NCI-H524 (cell line): ENCODE results near the gene CERS5.

Experiments used
- DNase-seq, 2 experiments: peaks; one replicate each; lab custom pipeline; 2025; lab: John Stamatoyannopoulos, UW

CERS5 gene, protein sequence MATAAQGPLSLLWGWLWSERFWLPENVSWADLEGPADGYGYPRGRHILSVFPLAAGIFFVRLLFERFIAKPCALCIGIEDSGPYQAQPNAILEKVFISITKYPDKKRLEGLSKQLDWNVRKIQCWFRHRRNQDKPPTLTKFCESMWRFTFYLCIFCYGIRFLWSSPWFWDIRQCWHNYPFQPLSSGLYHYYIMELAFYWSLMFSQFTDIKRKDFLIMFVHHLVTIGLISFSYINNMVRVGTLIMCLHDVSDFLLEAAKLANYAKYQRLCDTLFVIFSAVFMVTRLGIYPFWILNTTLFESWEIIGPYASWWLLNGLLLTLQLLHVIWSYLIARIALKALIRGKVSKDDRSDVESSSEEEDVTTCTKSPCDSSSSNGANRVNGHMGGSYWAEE

DNA sequence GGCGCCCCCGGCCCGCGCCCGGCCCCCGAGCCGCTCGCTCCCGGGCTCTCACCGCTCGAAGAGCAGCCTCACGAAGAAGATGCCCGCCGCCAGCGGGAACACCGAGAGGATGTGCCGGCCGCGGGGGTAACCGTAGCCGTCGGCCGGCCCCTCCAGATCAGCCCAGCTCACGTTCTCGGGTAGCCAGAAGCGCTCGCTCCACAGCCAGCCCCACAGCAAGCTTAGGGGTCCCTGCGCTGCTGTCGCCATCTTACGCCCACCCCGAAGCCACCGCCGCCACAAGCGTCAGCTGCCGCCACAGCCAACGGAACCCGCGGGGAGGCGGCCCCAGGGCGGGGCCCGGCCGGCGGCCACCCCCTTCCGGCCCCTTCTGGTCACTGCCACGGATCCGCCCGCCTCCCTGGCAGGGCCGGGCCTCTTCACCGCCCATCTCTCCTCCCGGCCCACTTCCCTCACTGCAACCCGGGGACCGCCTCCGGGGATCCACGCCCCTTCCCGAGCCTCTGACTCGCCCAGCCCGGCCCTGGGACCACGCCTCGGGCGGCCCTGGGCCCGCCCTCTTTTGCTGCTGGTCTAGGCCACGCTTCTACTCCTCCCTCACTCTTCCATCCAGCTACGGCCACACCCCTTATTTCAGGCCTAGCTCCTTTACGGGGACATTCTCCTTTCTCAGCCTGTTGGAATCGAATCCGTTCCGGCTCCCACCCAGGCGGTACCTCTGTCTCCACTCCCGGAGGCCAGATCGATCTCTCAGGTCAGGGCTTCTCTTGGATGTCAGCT, at the start of gene CERS5:
Gene CERS5, minus strand, starts transcription at position 321 of the 780 bp plus-strand sequence. Its CDS starts 72 bp downstream, at position 249.
- DNase-seq: peak; percentile 93 to 97

DNA sequence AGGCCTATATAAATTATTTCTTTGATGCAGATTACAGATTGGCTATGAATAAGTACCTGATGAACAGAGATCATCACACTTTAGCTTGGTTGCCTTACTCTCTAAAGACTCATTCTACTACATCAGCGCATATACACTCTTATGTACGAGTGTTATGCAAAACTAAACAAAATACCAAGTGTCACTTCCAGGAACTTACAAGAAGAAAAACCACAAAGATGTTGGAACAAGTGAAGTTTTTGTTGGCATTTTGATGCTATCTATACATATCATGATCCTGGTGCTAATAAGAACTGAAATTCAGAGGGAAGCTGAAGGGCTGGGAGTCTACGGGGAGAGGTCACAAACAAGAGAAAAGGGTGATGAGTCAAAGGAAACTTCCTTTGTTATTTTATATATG, 47.9 kb upstream of the CERS5 start:
- DNase-seq: no peak

DNA sequence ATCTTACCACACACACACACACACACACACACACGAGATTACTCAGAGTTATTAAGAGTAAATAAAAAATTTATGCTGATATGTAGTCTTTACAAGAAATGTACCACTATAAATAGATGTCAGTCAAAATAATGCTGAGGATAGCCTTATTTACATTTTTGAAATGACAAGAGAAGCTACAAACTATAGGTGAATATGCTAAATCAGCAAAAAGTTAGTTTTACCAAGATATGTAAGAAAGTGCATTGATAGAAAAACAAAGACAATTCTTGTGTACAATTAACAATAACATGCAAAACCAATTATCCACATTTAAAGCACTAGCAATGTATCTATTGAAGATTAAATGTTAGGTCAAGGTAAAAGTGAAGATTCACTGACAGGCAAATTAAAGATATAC, 46.8 kb upstream of the CERS5 start:
- no peak for DNase-seq

DNA sequence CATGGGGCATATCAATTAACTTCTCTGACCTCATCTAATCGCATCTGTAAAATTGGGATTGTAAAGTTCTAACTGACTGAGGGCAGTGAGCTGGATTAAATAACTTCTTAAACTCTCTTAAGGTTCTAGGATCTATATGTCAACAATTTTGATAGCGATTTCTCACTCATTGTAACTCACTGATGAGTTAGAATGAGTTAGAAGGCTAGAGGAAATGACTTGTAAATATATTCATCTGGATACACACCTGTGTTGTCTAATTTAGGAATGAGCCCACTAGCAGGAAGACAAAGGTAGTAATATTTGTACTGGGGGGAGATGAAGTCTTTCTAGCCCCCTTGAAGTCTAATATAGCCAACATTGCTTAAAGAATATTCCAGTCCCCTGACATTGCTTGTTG, 46.3 kb upstream of the CERS5 start:
- no peak for DNase-seq

DNA sequence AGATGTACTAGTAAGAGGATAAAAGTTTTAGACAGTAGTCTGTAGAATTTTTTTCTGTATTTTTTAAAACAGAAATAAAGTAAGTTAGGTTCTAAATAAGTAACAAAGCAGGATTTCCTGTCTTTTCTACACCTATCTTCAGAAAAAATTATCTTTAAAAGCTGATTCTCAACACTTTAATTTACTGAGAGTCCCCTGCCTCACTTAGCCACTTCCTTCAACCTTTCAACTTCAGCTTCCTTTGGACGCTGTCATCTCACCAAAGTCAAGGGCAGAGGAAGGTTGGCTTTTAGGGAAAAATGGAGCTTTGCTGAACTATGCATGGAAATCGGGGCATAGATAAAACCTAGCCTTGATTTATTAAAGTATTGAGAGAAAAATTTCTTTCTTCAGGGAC, 44.9 kb upstream of the CERS5 start:
- no peak for DNase-seq

DNA sequence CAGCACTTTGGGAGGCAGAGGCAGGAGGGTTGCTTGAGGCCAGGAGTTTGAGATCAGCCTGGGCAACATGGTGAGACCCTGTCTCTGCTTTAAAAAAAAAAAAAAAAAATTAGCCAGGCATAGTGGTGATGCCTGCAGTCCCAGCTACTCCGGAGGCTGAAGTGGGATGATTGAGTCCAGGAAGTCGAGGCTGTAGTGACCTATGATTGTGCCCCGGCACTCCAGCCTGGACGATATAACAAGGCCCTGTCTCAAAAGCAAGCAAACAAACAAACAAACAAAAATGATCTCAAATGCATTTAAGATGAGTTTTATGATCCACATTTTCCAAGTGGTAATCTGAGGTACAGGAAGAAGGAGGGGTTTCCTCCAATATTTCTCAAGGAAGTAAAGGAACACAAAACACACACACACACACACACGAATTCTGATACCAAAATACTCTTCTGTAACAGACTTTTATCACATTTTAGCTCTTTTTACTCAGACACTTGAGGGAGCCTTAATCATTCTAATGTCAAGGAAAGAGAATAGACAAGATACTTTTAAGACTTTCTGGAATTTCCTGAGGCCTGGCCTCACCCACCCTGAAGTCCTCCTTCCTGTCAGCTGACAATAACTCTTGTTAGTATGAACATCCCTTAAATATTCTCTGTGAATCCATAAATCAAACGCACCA, 44.4 kb upstream of the CERS5 start:
- DNase-seq: no peak

DNA sequence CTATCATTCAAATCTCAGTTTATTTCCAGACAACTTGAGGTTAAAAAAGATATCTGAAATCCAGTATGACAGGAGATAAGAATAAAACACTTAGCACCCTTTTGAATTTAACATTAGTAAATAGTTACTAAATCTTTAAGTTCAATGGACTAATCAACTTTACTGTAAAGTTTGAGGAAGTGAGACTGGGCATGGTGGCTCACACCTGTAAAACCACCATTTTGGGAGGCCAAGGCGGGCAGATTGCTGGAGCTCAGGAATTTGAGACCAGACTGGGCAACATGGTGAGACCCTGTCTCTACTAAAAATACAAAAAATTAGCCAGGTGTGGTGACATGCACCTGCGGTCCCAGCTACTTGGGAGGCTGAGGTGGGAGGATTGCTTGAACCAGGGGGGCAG, 40.3 kb upstream of the CERS5 start:
- no peak for DNase-seq

DNA sequence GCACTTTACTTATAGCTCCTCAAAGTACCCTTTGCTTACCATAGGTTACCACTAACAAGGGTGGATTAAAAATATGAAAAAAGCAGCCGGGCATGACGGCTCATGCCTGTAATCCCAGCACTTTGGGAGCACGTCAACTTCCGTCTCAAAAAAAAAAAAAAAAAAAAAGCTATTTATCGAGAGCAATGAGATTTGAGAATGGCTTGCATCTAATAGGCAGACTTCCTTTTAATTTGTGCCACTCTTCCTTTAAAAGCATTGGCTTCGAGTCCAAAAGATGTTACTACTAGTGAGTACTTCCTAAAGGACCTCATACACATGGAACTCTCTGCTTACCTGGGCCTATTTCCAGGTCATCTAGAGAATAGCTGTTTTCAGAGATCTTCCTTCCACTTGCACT, 38.5 kb upstream of the CERS5 start:
- DNase-seq: peak in 1 of 2 experiments; percentile 17

DNA sequence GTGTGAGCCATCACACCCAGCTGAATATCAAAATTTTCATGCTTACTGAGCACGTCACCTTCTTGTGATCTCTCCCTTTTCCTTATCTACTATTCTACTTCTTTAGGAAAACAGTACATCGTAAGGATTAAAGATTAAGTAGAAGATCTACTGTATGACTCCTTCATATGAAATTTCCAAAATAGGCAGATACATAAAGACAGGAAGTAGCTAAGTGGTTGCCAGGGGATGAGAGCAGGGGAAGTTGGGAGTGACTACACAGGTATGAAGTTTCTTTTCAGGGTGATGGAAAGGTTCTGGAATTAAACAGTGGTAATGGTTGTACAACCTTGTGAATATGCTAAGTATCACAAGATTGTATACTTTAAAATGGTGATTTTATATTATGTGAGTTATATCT, 36.5 kb upstream of the CERS5 start:
- DNase-seq: no peak

DNA sequence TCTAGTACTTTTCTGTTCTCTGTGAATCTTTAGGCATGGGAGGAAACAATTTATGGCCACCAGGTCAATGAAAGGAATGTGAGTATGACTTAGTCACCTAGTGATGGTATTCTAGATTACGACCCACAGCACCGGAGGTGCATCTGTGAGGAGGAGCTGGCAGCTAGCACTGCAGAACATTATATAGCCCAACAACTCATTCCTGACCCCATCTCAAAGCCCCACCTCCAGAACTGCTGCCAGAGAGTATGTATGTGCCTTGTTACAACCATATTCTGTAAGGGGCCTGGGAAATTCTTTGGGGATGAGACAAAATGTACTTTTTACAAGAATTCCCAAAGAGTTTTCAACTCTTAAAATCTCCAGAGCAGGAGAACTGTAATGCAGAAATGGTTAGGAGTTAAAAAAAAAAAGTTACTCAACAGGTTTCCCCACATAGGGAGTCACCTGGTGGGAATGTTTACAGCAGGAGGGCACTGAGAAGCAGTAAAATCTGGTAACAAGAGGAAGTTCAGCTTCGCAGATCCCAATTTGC, 34.9 kb upstream of the CERS5 start:
- DNase-seq: no peak

DNA sequence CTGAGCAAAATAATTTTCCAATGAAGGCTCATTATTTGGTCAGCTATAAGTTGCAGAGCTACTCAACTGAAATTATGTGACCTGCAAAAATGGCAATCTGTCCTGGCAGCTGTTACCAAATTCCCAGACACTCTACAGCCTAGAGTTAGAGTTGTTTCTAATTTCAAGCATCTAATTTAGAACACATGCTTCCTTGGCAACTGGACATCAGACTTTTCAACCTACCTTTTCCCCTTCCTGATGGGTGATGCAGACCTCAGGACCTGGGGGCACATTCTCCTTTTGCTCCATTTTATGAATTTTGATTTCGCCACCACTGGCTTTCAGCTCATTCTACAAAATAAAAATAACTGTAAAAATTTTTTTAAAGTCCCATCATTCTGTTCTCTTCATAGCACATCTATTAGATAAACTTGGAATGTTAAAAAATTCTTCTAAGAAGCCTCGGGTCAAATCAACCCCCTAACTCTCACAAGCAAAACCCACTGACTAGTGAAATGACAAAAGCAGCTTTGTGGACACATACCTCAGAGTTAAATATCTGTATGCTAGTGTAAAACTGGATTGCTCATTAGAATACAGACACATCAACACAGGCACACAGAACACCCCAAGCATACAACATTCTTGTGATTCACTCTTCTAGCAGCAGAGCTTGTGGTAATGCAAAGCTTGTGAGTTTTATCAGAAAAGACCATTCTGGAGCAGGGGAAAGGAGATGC, 33.5 kb upstream of the CERS5 start:
- DNase-seq: peak; percentile 80 to 87

DNA sequence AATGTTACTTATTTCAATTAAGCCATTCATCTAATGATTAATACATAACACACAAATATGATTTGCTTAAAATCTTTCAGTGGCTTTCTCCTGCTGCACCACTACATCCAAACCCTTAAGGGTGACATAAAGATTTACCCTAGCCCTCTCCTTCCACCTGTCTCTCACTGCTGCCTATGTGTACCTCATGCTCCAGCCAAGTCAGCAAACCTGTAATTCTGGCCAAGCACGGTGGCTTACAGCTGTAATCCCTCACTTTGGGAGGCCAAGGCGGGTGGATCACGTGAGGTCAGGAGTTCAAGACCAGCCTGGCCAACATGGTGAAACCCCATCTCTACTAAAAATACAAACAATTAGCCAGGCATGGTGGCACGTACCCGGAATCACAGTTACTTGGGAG, 31.7 kb upstream of the CERS5 start:
- DNase-seq: no peak

DNA sequence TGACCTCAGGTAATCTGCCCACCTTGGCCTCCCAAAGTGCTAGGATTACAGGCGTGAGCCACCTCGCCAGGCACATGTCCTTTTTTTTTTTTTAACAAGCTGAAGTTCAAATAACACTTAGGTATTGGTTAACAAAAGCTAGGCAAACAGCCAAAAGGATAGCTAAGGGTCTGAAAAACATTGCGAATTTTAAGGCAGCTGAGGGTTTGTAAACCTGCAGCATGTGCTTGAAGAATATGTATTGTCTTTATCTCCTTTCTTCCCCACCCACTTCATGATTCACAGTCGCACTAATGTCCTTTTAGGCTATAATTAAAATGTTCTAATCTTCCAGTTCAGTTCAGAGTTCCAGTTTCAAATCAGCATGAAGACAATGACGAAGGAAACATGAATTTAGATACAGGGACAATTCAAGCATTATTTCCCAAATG, 30.1 kb upstream of the CERS5 start:
- peak in 1 of 2 experiments; percentile 10 for DNase-seq

DNA sequence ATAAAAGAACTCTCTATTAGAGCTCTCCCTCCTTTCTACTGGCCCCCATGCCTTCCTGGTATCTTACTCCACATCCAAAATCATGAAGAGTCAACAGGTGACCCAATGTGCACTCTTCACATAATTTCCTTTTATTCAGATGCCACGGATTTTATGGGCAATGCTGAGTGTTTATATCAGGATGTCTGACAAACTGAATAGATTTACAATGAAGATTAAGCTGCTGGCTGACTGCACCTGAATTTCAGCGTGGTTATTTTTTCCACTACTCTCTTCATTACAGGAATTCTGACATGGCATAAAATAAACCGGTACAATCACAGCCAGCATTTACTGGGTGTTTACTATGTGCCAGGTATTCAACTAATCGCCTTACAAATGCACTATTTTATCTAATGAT, 29.4 kb upstream of the CERS5 start:
- DNase-seq: no peak

DNA sequence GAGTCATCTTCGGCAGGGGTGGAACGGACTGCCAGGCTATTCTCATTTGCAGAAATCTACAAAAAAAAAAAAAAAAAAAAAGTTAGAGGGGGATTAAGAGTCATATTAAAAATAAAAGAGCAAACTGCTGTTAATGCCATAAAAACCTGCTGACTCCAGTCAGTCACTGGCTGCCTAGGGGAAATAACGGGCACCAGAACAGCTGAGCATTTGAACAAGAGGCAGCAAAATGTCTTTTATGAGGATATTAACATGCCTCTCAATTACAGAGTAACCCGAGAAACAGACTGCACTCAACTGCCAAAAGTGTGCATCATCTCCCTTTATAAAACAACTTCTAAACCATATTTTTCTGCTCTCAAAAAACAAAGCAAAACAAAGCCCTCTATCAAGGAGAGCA, 28.7 kb upstream of the CERS5 start:
- peak; percentile 69 to 85 for DNase-seq

DNA sequence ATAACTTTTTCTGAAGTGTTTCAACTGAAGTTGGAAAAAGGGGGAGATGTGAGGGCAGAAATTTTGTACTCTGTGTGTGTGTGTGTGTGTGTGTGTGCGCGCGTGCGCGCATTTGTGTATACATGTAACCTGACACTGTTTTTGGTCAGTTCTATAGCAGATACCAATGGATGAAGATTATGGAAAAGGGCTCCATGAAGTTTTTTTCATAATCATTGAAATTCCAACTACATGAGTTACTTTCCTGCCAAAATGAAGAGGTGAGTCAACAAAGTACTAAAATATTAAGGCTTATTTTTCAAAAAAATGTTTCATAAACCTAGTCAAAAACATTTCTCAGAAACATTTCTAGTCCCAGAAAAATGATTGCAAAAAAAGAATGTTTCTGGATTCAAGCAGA, 25.7 kb upstream of the CERS5 start:
- no peak for DNase-seq

DNA sequence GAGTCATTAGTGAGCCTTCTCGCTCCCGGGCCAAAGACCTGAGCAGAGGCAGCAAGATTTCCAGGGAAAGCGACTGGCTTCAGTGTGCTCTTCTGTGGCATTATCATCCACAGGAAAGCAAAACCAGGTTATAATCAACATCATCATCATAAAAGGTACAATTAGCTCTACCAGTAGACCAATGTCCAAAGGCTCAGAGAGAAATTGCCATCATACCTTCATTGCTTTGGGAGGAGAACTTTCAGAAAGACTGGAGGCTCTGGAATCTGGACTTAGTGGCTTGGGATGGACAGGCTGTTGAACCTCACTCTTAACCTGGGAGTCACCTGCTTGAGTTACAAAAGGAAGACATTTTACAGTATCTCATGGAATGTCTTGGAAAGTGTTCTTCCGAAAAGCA, 25.1 kb upstream of the CERS5 start:
- no peak for DNase-seq

DNA sequence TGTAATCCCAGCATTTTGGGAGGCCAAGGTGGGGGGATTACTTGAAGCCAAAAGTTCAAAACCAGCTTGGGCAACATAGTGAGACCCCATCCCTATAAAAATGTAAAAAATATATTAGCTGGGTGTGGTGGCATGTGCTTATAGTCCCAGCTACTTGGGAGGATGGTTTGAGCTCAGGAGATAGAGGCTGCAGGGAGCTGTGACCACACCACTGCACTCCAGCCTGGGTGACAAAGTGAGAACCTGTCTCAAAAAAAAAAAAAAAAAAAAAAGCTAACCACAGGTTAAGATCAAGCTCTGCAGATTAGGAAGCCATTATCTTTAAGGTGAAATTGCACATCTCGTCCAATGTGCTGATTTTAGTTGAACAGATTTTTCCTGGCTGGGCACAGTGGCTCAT, 23.7 kb upstream of the CERS5 start:
- DNase-seq: no peak

DNA sequence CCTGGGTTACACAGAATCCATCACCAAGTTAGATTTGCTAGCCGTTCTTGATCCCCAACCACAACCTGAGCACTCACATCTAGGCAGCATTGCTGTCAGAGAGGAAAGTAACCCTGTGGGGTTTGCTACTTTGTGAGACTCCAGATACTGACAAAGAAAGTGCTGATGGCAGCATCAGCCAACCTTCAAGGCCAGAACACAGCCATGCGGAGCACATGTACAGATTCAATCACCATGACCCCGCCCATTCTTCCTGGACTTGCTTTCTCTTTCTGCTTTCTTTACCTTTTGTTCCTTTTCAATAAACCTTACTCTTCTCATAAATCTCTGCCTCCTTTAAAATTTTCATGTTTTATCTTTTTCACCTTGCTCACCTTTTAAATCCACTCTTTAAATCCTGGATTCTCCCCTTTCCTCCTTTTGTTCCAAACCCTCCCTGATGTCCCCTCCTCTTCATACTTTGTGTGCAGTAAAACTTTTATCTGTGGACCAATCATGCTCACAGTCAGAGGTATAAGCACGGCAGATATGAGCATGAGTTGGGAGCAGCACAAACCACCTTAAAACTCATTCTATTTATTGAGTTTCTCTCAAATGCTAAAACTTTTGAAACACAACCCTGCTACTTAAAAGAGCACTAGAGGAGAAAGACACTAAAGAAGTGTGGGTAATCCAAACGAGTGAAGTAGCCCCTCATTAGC, 21.9 kb upstream of the CERS5 start:
- no peak for DNase-seq

DNA sequence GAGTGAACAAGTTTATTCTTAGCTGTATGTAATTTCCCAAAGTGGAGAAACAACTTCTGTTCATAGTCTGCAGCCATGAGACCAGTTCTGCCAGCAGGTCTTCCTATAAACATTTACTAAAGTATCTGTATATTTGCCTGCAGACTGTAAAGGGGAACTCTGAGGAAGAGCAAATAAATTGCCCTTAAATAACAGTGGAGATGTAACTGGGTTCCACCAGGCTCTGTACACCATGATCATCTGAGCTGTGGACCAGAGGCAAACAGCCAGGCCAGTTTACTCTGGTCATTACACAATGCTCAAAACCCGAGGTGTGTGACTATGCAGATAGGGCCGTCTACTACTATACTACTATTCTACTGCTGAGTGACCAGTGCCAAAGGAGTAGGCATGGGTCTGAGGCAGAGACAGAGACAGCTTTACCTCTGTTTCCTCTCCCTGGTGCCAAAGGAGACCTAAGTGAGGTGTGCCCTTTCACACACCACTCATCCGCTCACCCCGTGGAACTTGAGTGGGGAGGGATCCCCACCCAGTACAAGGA, 21.1 kb upstream of the CERS5 start:
- no peak for DNase-seq
